Stimulated activated CD8-positive, alpha-beta memory T cell treated with anti-CD3 and anti-CD28 coated beads, Interleukin-7, amount 100 ng/mL, for 48 hours (primary cell): ENCODE data around the gene TSPY4.
"Not testable (repeated sequence)": the region's sequence is repeated elsewhere in the genome, so short reads cannot be mapped to it uniquely, and the experiment has no call there.

Experiments used
- DNase-seq, 2 donors: peaks; one replicate each; pipeline ENCODE4 v3.0.0-alpha.2; 2020; ENCODE audit warnings: low read depth in 1 of 2; ENCODE audit errors: extremely low read depth in 1 of 2

Gene TSPY4

GRCh38 chrY:9337164-9337563 lies at the start of gene TSPY4:
TSPY4 (plus strand) TSS chrY:9337464; CDS start chrY:9337510, 46 bp downstream.
- not testable (repeated sequence) for DNase-seq

- DNase-seq, result no peak
Measured at GRCh38 chrY:9320996-9321395, 16.3 kb upstream of the TSPY4 start.

- DNase-seq, result not testable (repeated sequence)
Measured at GRCh38 chrY:9357497-9357896, 20.2 kb downstream of the TSPY4 start, which contains the start of gene TSPY8. TSPY8 (plus strand) TSS chrY:9357797; CDS start chrY:9357843, 46 bp downstream.
